Hippocampal formation (tissue), 2 donors: ENCODE results near the gene RC3H2.

ENCODE experiments used
- DNase-seq, 2 donors: peaks; one replicate each; lab custom pipeline; 2025; lab: John Stamatoyannopoulos, UW

Gene RC3H2

DNA sequence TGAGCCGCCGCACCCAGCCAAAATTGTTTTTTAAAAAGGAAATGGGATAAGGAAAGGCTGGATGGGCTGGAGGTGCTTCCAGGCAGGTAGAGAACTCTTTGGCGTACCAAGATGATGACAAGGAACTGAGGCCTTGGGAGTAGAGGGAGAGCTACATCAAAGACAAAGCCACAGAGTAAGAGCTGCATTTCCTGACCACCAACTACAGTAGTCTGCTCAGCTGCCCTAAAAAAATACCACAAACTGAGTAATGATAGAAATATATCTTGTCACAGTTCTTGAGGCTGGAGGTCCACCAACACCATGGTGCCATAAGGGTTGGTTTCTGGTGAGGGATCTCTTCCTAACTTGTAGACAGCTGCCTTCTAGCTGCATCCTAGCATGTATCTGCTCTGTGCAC is 97.0 kb downstream of the RC3H2 start:
- DNase-seq = no peak

DNA sequence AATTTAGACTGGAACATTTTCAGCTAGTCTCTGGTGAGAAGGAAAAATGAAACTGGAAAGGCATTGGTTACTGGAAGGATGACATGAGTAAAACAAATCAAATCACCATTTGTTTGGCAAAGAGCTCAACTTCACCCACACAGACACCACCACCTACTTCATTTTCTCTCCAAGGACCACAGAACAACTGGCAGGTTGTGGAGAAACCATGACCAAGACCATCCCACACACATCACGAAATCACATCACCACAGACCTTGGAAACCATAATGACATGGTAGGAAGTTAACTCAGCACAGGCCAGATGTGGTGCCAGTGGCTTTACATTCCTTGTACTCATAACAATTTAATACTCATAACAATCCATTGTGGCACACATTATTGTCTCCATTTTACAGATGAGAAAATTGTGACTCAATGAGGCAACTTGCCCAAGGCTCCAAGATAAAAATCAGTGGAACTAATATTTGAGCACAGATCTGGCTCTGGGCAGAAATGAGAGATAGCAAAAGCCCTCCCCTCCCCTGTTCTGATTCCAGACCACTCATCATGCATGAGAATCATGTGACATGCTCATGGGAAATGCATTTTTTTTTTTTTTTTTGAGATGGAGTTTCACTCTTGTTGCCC is 97.8 kb downstream of the RC3H2 start:
- DNase-seq = no peak

DNA sequence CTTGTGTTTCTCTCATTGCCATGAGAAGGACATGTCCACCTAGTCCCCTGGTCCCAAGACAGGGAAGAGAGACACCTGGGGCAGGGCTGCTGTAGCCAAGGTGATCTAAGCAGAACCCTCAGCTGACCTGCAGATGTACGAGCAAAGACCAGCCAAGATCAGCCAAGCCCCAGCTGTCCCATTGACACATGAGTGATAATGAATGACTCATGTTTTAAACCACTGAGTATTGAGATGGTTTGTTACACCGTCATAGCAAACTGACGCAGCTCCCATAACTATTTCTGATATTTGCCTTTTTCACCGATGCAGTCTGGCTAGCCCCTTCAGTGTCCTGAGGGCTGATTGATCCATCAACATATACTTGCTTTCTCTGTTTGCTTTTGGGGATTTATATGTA is 98.5 kb downstream of the RC3H2 start:
- no peak for DNase-seq

DNA sequence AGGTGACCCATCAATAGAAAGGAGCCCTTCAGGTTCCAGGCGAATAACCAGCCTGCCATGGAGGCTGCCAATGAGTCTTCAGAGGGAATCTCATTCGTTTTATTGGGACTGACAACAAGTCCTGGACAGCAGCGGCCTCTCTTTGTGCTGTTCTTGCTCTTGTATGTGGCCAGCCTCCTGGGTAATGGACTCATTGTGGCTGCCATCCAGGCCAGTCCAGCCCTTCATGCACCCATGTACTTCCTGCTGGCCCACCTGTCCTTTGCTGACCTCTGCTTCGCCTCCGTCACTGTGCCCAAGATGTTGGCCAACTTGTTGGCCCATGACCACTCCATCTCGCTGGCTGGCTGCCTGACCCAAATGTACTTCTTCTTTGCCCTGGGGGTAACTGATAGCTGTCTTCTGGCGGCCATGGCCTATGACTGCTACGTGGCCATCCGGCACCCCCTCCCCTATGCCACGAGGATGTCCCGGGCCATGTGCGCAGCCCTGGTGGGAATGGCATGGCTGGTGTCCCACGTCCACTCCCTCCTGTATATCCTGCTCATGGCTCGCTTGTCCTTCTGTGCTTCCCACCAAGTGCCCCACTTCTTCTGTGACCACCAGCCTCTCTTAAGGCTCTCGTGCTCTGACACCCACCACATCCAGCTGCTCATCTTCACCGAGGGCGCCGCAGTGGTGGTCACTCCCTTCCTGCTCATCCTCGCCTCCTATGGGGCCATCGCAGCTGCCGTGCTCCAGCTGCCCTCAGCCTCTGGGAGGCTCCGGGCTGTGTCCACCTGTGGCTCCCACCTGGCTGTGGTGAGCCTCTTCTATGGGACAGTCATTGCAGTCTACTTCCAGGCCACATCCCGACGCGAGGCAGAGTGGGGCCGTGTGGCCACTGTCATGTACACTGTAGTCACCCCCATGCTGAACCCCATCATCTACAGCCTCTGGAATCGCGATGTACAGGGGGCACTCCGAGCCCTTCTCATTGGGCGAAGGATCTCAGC is 104.8 kb downstream of the RC3H2 start, which contains the start of gene OR1K1:
Gene OR1K1, plus strand, starts transcription at position 58 of the 995 bp plus-strand sequence. Its CDS starts 0 bp downstream, at position 58.
- no peak for DNase-seq

DNA sequence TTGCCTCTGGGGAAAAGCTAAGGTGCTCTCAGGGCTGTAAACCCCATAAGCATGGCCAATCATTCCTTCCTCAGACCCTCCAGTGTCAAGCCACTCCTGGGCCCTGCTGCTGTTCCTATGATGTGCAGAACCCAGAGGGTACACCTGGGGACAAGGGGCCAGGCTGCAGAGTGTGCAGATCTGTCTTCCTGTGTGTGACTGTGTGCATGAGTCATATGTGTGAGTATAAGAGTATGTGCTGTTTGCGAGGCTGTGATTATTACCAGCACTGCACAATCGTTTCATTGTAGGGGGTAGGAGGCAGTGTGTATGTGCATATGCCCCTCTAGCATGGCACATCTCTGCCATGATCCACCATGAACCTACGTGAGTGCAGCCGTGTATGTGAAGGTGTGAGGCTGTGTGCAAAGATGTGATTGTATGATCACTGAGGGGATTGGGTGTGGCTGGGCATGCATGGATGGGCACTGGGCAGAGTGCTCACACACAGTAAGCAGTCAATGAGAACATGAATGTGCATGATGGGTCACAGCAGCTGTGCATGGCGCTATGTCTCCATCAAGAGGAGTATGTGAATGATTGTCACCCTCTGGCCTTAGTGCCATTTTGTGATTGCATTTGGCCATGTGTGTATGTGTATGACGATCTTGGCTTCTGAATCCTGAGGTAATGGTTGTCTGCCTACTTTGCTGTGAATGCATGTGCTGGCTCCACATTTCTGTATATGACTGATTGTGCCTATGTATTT is 107.7 kb downstream of the RC3H2 start:
- no peak for DNase-seq
